H1 (cell line): ENCODE data around the gene KAT8. TPM values are rescaled to one million over a fixed set of nuclear protein-coding genes. Genes with fewer than 3 reads are reported as not detected.

Source experiments
- BCL11A ChIP-seq, 2 experiments: IDR thresholded peaks; one replicate each; pipeline ENCODE4 v1.6.1; 2011; ENCODE audit warnings: low read depth in 2 of 2, low read length in 2 of 2, mild to moderate bottlenecking in 2 of 2
- CREB1 ChIP-seq: IDR thresholded peaks from 2 replicates; pipeline ENCODE4 v1.6.1; 2012; ENCODE audit warnings: inconsistent platforms
- EP300 ChIP-seq, 2 experiments: IDR thresholded peaks; 1 replicate in 1 of 2; 2 replicates in 1 of 2; pipeline ENCODE4 v1.6.1; 2011 to 2012; ENCODE audit warnings: low read depth in 2 of 2, low read length in 2 of 2, mild to moderate bottlenecking in 2 of 2, borderline replicate concordance in 1 of 2, inconsistent platforms in 1 of 2, moderate library complexity in 1 of 2
- EZH2 ChIP-seq: fragments of 200-600 bp; sonication (generic); IDR thresholded peaks from 2 replicates; pipeline ENCODE4 v1.7.1; 2012; ENCODE audit warnings: low read depth, mild to moderate bottlenecking, moderate library complexity, low read length, inconsistent platforms; ENCODE audit not compliant: severe bottlenecking
- POLR2A ChIP-seq, 2 experiments: IDR thresholded peaks; 1 replicate in 1 of 2; 2 replicates in 1 of 2; pipeline ENCODE4 v1.6.1; 2011; ENCODE audit warnings: low read depth in 2 of 2, low read length in 2 of 2, mild to moderate bottlenecking in 2 of 2; ENCODE audit errors: control extremely low read depth in 1 of 2
- RNF2 ChIP-seq: fragments of 200-900, 300-1000 bp; sonication (generic); IDR thresholded peaks from 2 replicates; pipeline ENCODE4 v1.7.1; 2016; ENCODE audit warnings: borderline replicate concordance, low read depth, mild to moderate bottlenecking, antibody characterized with exemption, low read length; ENCODE audit not compliant: poor library complexity, severe bottlenecking; ENCODE audit errors: missing control alignments
- SIN3A ChIP-seq, 2 experiments: IDR thresholded peaks in 1 of 2; conservative IDR thresholded peaks in 1 of 2; 2 replicates each; pipeline ENCODE4 v1.6.1; 2011 to 2012; ENCODE audit warnings: low read length in 2 of 2, improper control_type of control experiment in 1 of 2, low read depth in 1 of 2, mild to moderate bottlenecking in 1 of 2
- SP4 ChIP-seq: IDR thresholded peaks from 2 replicates; pipeline ENCODE4 v1.6.1; 2012; ENCODE audit warnings: low read length, inconsistent platforms
- TCF12 ChIP-seq: IDR thresholded peaks from 2 replicates; pipeline ENCODE4 v1.6.1; 2011; ENCODE audit warnings: low read depth, mild to moderate bottlenecking, low read length
- polyA plus RNA-seq, 7 experiments: library from polyadenylated mRNA; depleted of rRNA in 3 of 7; stranded (reverse) in 5 of 7; unstranded in 2 of 7; fragments of >200 nt in 5 of 7; fragments of 200-250 nt in 2 of 7; gene quantifications; 1 replicate in 5 of 7; 2 replicates in 1 of 7; 4 replicates in 1 of 7; pipeline versions ENCODE4 v1.2.1 to v1.2.3, GENCODE V29; 2011 to 2013; ENCODE audit warnings: missing spikeins in 2 of 7, mixed read lengths in 2 of 7
- total RNA-seq: library from RNA; stranded (reverse); fragmentation: NEBNext Ultra II Directional; extraction: Animal tissue kit (Norgen Biotek cat#: 25700); gene quantifications from 2 replicates; pipeline ENCODE4 v1.2.1, GENCODE V29; 2021

KAT8 gene
- total and polyA plus RNA-seq, 2 of the 8 experiments (the other 6 are each of a cell fraction or from before 2014, with no cell fraction given) = 52.6 to 61.6 TPM

DNA sequence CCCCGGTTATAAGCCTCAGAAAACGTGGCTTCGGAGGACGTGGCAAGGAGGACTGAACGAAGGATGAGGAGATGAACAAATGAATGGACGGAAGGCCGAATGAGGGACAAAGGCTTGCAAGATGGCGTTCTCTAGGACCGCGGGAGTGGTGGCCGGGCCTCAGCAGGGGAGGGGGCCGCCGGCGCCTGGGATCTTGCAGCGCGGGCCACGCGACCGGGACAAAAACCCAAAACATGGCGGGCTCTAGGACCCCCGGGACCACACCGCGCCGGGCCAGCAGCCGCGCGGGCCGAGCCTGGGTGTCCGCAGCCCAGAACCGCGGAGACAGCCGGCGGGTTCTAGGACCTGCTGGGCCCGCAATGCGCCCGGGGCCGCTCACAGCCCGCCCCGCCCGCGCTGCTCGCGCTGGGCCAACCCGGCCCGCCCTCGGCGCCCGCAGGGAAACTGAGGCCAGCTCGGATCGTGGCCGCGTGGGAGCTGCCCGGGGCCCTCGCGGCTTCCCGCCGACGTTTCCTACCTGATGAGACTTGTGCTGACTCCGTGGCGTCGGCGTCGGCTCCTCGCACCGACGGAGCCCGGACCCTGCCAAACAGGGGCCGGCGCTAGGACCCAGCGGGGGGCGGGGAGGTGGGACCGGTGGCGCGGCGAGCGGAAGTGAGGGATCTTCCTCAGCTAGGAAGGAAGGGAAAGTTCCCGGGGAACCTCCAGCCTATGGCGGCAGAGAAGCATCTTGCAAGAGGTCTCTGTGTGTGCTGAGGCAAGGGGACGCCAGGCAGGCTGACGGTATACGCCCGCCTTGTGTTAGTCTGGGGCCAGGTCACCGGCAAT is 44.1 kb upstream of the KAT8 start (continued):
- TF ChIP-seq TCF12 (no peak), SP4 (no peak), SIN3A (conservative IDR thresholded peaks at IDR 0.05 in 1 of 2, IDR thresholded peaks at IDR 0.05 in 1 of 2; ENCODE audit: low read depth in 1 of 2, low read length in 2 of 2) (peak; percentile 77 to 94; a peak in 3 of 4 replicates), EZH2 (no peak), RNF2 (no peak), CREB1 (0 out of 2 replicates have a peak, but pooled peaks have one; percentile 12), BCL11A (IDR thresholded peaks at IDR 0.05; ENCODE audit: low read depth in 2 of 2, low read length in 2 of 2) (no peak), POLR2A (IDR thresholded peaks at IDR 0.05; ENCODE audit: control extremely low read depth in 1 of 2, low read depth in 2 of 2, low read length in 2 of 2) (peak in 1 of 2 experiments; percentile 10; a peak in 2 of 3 replicates), EP300 (IDR thresholded peaks at IDR 0.05; ENCODE audit: borderline replicate concordance in 1 of 2, low read depth in 2 of 2, low read length in 2 of 2) (0 out of 3 replicates have a peak, but pooled peaks of 1 of the 2 experiments have one; percentile 10)
